ENCODE data around the gene MAIP1.

- TF ChIP-seq EZH2 (IDR thresholded peaks at IDR 0.05; ENCODE audit: borderline replicate concordance, low read length): no peak
- no peak for TF ChIP-seq CTCF (conservative IDR thresholded peaks at IDR 0.05 in 1 of 2, IDR thresholded peaks at IDR 0.05 in 1 of 2; ENCODE audit: extremely low read depth in 1 of 2, insufficient read depth in 1 of 2, low read depth in 1 of 2, low read length in 2 of 2)
Measured at GRCh38 chr2:199984755-199985154, 29.4 kb downstream of the MAIP1 start.

Measured in mammary epithelial cell (primary cell).